Activated gamma-delta T cell (primary cell): ENCODE results near the gene ENTREP1.
"Not testable (repeated sequence)": the region's sequence is repeated elsewhere in the genome, so short reads cannot be mapped to it uniquely, and the experiment has no call there.

Source experiments
- DNase-seq: peaks from one replicate; lab custom pipeline; 2025; lab: John Stamatoyannopoulos, UW

Gene ENTREP1

DNA sequence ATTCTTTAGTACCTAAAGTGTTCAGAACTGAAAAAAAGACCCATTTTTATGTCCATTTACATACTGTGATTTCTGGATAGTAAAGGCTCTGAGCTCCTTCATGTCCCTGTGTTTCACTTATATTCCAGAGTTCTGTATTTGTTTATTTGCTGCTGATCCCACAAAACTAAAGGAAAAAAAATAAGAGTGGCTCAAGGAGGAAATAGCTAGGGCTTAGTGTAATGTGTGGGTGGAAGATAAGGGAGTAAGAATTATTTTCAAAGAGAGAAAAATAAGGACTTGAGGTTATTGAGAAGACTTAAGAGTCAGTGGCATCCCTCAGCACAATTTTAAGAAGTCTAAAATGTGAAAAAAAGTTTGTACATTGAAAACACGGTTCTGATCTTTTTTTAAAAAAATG is 46.0 kb downstream of the ENTREP1 start:
- DNase-seq = no peak

DNA sequence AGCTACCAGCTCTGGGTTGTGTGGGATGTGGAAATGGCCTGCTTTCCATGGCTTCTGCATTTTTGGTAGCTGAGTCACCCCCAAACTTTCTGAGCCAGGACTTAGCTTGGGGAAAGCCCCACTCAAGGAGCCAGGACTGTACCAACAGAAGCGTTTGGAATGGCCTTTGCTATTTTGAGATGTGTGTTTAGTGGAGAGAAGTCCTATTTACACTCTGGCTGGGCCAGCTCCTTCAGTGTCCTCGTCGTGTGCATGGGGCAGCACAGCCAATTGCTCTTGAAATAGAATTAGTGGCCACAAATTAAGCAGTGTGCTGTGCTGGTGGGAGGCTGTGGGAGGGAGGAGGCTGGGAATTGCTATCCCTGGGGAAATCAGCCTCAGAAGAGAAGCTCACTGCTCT is 51.6 kb downstream of the ENTREP1 start:
- DNase-seq = no peak

DNA sequence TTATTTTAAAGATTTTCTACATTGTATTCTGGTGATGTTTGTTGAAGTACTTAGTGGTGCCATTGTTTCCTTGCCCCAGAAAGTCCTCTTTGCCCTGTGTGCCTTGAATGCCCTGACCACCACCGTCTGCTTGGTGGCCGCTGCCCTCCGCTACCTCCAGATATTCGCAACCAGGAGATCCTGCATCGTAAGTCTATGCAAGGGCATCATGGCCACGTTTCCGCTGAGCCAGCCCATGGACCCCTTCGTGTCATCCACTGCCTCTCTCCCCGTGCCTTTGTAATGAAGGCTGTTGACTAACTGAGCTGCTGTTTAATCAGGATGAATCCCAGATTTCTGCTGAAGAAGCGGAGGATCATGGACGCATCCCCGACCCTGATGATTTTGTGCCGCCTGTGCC is 52.3 kb downstream of the ENTREP1 start:
- DNase-seq = no peak

DNA sequence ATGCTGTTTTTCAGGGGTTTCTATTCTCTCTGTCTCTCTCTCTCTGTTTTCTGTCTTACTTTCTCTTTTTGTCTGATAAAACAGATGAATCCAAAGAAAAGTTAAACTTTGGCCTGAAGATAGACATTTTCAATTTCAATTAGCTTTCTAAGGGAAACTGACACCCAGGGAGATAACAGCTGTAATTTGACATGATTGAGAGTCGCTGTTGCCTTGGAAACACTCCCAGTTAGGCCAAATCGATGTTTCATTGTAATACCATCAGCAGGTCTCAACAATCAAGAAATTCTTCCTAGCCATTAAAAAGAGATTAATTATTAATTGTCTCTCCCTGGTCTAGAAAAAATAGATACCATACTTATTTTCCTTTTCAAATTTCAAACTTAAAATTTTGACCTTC is 53.0 kb downstream of the ENTREP1 start:
- DNase-seq = no peak

DNA sequence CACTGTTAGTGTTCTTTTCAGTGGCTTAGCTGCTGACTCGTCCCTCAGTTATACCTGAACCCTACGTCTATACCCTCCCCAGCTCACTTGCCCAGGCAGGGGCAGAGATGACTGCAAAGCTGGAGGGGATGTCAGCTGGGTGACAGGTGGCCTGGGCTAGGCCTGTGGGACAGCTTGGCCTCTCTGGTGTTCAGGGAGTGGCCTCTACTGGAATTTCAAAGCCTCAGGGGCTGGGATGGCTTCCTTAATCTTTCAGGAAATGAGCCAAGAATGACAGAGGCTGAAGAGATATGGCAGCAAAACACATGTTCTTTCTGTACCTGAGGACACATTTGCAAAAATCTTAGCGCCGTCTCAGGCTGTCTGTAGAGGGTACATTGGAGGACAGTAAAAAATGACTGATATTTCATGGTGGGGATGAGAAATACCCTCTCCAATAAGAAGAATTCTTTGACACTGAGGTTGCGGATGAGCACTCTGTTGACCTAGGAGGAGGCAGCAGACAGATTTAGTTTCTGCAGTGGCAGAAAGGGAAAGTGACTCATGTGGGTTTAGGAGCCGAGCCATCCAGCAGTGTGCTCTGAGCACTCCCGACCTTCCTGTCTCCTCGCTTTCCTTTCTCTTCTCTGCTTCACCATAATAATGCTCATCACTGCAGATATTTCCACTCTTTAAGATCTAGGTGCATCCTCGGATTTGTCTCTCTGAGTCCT is 54.4 kb downstream of the ENTREP1 start:
- DNase-seq = no peak

DNA sequence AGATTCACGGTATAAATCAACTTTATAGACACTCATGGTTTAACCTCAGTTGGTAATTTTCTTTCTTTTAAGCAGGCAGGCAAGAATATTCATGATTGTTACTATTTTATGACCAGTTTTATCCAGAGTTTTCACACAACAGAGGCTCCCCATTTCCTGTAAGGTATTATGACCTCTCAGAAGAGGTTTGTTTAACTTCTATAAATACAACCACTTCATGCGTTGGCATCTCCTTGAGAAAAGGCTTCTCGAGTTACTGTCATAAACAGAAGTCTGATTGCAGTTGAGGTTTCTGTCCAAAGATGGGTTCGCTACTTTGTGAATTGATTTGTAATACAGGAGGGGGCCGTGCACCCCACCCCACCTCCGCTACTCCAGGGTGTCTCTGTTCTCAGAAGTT is 55.3 kb downstream of the ENTREP1 start:
- no peak for DNase-seq

DNA sequence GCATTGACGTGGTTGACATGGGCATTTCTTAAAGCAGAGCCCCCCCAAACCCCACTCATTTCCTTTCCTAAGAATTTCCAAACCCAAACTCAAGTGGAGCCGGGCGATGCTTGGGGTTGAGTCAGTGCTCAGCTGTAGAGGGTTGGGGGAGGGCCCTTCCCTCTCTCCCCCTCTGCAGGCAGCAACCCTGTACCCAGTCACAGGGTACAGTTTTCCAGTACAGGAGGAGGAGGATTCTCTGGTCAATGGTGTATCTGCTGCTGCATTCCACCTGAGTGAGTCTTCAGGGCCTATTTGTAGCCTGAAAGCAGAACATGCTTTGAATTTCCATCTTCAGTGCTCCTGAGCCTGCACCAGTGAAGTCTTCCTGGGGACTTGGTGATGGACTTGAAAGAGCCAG is 55.8 kb downstream of the ENTREP1 start:
- no peak for DNase-seq

DNA sequence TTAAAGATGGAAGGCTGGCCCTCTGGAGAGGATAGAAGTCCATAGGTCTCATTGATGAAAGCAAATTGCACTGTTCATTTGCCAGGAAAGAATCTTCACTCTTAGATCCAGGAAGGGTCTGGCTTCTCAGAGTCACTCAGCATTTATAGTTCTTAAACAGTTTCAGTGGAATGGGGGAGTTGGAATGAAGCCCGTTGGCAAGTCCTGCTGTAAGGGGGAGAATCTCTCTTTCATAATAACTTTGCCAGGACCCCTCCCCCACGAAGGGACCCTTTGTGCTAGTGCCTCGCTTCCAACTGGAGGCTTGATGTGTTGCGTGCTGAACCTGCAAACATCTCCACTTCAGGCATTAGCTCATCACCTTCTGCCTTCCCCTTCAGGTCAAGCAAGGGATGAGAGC is 57.1 kb downstream of the ENTREP1 start:
- no peak for DNase-seq

DNA sequence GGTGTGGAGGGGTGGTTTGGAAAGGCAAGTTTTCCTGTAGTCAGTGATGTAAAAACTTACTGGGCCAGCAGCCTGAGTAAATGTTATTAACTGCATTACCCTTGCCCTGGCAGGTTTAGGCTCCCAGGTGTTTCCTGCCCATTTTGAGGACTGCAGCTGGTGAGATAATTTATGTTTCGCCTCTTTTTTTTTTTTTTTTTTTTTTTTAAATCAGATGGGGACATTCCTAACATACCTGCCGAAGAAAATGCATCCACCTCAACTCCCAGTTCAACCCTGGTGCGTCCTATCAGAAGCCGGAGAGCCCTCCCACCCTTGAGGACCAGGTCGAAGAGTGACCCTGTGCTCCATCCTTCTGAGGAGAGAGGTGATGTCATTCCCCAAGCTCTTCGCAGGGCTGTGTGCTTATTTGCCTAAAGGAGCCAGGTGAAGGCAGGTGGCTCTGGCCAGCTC is 60.6 kb downstream of the ENTREP1 start:
- no peak for DNase-seq

DNA sequence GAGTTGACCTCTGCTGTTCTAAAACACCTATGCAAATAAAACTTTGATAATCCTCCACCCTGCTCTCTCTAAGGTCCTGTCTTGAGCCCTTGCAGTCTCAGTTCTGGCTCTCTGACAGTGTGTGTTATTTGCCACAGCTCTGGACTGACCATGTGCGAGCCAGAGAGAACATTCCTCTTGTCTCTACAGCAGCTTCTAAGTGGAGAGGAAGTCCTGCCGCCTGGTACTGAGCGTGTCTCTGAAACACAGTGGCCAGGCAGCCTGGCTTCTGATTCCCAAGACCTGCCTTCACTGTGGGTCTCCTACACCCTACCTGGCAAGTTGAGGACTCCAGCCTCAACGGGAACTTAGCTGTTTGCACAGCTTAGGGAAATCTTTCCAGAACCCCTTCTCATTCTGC is 61.6 kb downstream of the ENTREP1 start:
- DNase-seq = no peak

DNA sequence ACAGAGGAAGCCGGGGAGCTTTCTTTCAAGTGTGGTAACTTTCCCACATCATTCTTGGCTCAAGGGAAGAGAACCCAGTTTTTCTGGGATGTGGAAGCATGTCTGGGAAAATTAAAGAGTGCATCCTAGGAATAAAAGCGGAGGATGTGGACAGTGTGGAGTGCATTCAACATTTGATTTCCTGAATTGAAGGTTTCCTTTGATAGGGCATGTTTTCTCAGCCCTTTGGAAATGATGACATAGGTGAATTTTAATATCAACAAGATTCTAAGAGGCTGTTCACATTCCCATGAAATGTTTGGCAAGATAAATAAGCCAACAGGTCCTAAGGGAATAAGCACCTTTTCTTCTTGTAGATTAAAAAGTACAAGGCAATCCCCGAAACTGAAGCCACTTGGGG is 63.6 kb downstream of the ENTREP1 start:
- no peak for DNase-seq

DNA sequence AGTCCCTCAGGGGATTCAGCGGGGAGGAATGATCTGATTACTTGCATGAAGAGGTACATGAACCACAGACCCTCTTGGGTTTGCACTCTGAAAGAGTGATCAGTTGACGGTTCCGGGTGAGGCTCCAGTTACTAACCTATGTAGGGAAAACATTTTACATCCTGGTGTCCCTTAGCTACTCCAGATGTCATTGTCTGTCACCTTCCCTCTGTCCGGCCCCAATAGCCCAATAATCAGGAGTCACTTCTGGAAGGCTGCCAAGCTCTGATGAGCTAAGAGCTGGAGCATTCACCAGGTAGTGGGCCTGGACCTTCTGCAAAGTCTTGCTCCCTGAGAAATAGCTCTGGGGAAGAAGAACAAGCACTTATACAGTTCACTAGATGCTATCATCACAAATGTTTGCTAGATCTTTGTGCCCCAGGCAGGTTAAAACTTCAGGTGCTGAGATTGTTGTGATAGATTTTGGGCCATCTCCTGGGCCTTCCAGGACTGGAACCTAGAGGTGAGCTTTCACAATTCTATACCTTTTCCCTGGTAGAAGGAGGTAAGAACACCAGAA is 64.5 kb downstream of the ENTREP1 start:
- DNase-seq = no peak

DNA sequence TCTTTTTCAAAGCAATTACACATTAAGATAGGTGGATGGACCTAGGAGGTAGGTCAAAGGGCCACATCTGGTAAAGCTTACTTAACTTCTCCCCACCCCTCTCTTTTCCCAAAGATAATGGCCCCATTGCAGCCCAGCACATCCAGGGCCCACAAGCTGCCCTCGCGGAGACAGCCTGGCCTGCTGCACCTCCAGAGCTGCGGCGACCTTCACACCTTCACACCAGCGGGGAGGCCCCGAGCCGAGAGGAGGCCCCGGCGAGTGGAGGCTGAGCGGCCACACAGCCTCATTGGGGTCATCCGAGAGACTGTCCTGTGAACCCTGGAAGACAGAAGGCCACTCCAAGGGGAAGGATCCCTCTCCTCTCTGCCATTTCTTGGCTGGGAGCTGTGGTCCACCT is 66.5 kb downstream of the ENTREP1 start:
- no peak for DNase-seq

DNA sequence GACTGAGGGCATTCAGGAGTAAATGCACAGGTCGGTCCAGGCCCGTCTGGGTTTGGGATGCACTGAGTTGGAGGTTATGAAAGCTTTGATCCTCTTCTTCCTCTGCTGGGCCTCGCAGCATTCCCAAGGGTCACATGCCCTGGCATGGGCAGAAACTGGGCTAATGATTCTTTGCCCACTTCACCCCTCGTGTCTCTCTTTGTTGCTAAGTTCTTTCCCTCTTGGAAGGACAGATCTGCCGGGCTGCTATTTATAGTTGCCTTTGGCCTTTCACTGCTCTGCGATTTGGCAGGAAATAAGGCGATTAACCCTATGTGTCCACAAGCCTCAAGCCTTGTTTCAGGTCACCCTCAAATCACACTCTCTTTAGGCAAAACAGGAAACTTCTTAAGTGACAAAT is 66.9 kb downstream of the ENTREP1 start:
- DNase-seq = no peak

DNA sequence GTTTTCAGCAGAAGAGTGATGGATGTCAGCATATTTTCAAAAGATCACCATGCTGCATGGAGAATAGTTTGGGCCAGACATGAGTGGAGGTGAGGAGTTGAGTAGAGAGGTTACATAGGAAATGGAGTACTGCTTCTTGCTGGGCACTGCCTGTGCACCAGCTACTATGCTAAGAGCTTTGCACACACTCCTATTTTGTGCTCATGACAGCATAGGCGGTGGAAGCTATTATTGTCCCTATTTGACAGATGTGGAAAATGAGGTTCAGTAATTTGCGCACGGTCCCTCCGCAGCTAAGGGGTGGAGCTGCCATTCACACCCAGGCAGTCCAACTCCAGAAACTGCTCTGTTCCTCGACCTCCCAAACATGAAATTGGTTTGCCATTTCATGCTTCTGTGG is 67.8 kb downstream of the ENTREP1 start:
- DNase-seq = no peak

DNA sequence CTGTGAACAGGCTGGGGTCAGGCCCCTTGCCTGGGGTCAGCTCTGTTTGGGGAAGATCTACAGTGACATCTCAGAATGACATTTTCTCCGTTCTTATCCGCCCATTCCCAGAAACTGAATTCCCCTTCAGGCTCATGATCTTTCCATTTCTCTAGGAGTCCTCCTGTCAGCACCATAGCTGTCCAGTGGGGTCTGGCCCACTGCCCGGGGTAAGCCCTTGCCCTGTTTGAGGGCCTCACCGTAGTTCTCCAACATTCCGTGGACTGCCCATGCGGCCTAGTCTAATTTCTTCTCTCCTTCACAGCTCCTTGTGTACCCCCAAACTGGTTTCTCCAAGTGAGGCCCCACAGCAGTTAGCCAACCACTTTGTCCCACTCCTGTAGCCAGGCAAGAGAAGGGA is 68.4 kb downstream of the ENTREP1 start:
- DNase-seq = no peak

DNA sequence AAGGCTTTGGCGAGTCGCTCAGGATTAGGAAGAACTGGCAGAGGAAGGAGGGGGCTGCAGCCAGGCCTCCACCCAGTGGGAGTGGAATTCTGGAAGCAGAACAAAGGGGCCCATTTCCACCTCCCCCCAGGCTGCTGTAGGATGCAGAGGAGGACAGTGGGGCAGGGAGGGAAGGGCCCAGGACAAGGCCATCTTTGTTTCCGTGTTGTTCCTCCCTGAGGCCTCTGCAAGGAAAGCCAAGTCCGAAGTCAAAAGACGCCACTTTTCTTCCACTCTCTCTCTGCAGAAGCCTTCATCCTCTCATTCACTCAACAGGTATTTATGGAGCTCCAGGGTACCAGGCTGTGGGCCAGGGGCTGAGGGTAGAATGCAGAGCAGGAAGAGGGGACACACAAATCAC is 70.7 kb downstream of the ENTREP1 start:
- DNase-seq = no peak

DNA sequence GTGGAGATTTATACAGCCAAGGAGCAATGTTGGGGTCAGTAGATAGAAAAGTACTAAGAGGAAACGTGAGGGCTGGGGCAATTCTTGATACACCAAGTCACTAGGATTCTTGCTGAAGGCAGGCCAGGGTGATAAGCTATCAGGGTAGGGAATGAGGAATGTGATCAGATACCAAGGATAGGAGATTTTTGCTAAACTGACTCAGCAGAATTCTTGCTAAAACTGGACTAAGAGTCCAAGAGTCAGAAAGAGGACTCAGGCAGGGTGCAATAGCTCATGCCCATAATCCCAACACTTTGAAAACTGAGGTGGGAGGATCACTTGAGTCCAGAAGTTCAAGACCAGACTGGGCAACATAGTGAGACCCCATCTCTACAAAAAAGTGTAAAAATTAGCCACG is 71.7 kb downstream of the ENTREP1 start:
- DNase-seq = no peak

DNA sequence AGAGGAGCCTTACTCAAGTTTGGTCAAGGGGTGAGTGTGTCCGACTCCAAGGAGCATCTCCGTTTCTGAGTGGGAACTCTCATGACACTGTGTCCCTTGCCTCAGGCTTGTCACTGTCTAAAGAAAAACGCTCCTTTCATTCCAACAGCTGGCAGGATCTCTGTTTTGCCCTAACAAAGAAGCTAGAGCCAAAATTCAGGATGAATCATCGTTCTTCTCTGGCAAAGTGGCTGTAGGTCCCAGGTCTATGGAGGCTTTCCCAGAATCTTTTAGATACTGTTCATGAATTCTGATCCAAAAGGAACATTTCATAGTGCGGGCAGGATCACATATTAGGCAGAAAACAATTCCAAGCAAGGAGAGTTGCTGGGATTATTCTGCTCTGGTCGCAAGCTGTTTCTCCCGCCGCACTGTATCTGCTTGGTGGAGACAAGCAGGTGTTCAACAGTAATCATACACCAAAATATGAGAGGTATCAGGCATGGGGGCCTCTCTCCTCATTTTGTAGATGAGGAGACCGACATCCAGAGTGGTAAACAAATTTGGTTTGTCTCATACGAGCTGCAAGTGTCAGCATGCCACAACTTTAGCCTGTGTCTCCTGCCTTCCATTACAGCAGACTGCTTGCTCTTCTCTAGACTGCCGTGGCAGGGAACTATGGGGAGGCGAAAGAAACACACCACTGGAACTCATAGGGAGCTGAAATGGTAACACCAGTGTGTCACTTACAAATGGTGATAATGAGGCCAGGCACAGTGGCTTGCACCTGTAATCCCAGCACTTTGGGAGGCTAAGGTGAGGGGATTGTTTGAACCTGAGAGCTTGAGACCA is 72.6 kb downstream of the ENTREP1 start:
- no peak for DNase-seq

DNA sequence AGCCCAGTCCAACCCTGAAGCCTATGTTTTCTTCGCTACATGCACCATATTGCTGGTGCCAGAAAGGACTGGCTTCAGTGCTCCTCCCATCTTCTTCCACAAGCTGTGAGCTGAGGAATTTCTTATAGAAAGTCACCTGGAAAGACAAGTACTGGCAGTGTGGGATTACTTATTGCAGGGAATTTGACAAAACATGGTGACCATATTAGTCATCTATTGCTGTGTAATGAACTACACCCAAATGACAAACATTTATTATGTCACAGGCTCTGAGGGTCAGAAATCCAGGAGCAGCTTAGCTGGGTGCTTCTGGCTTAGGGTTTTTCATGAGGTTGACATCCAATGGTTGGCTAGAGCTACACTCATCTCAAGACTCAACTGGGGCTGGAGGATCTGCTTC is 75.5 kb downstream of the ENTREP1 start:
- DNase-seq = no peak

DNA sequence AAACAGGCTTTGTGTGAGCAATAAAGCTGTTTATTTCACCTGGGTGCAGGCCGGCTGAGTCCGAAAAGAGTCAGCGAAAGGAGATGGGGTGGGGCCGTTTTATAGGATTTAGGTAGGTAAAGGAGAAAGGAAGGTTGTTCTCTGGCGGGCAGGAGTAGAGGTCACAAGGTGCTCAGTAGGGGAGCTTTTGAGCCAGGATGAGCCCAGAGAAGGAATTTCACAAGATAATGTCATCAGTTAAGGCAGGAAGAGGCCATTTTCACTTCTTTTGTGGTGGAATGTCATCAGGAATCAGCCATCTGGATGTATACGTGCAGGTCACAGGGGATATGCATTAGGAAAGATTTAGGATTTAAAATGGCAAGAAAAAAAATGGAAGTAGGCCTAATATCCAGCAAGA is 84.9 kb downstream of the ENTREP1 start:
- not testable (repeated sequence) for DNase-seq

DNA sequence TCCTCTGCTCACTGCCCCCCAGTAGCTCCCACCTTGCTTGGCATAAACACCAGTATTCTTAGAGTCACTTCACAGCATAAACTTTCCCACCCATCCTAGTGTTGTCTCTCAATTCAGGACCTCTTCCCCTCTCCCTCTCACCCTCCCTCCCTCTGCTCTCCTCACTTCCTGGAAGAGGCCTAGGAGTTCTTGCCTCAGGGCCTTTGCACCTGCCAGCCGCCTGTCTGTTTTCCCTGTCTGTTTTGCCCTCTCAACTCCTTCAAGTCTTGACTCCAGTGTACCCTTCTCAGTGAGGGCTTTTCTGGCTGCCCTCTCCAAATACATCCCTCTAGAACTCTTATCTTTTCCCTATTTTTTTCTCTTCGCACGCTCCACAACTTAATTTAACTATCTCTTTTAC is 86.2 kb downstream of the ENTREP1 start:
- no peak for DNase-seq
